Neural progenitor cell (in vitro differentiated cells): Measurements from ENCODE around the gene NSMCE1. TPM values are rescaled to one million over a fixed set of nuclear protein-coding genes. Genes with fewer than 3 reads are reported as not detected.

ENCODE experiments used
- DNase-seq: peaks from one replicate; pipeline ENCODE4 v3.0.0-alpha.2; 2016; ENCODE audit warnings: low spot score
- H2AFZ ChIP-seq: fragments of 200-600 bp; sonication (generic); replicated peaks from 2 replicates; pipeline ENCODE4 v1.6.1; 2016; ENCODE audit warnings: antibody characterized with exemption
- H3F3A ChIP-seq: fragments of 200-600 bp; sonication (generic); 2 replicates; pipeline ENCODE4 v1.6.1; 2016; ENCODE audit warnings: antibody characterized with exemption, low read depth
- H3K27ac ChIP-seq: fragments of 200-600 bp; sonication (generic); 2 replicates; pipeline ENCODE4 v1.5.1; 2016; ENCODE audit warnings: mild to moderate bottlenecking
- H3K27me3 ChIP-seq: fragments of 200-600 bp; sonication (generic); 2 replicates; pipeline ENCODE4 v1.6.1; 2016; ENCODE audit warnings: mild to moderate bottlenecking, moderate library complexity
- H3K36me3 ChIP-seq: fragments of 200-600 bp; sonication (generic); 2 replicates; pipeline ENCODE4 v1.5.1; 2016
- H3K4me1 ChIP-seq: fragments of 200-600 bp; sonication (generic); 2 replicates; pipeline ENCODE4 v1.6.1; 2016; ENCODE audit warnings: mixed run types
- H3K4me2 ChIP-seq: fragments of 200-600 bp; sonication (generic); 2 replicates; pipeline ENCODE4 v1.6.1; 2016
- H3K4me3 ChIP-seq: fragments of 200-600 bp; sonication (generic); 2 replicates; pipeline ENCODE4 v1.5.1; 2016
- H3K79me2 ChIP-seq: fragments of 200-600 bp; sonication (generic); 2 replicates; pipeline ENCODE4 v1.6.1; 2016; ENCODE audit warnings: low read depth
- H3K9ac ChIP-seq: fragments of 200-600 bp; sonication (generic); 2 replicates; pipeline ENCODE4 v1.6.1; 2016
- H3K9me3 ChIP-seq: fragments of 200-600 bp; sonication (generic); 2 replicates; pipeline ENCODE4 v1.5.1; 2016; ENCODE audit warnings: low read depth
- H4K20me1 ChIP-seq: fragments of 200-600 bp; sonication (generic); 2 replicates; pipeline ENCODE4 v1.6.1; 2016; ENCODE audit warnings: low read depth
- H3K27ac Mint-ChIP-seq: 3 replicates; pipeline ENCODE4 v1.8.0; 2021; ENCODE audit warnings: mixed read lengths
- H3K27me3 Mint-ChIP-seq: 2 replicates; pipeline ENCODE4 v1.8.0; 2022; ENCODE audit warnings: low read depth, mild to moderate bottlenecking, inconsistent platforms, moderate library complexity, mixed read lengths; ENCODE audit not compliant: insufficient read depth
- H3K36me3 Mint-ChIP-seq: 3 replicates; pipeline ENCODE4 v1.8.0; 2021; ENCODE audit warnings: mixed read lengths
- H3K4me1 Mint-ChIP-seq: 3 replicates; pipeline ENCODE4 v1.8.0; 2021; ENCODE audit warnings: mixed read lengths
- H3K4me3 Mint-ChIP-seq: 3 replicates; pipeline ENCODE4 v1.8.0; 2021; ENCODE audit warnings: mild to moderate bottlenecking, moderate library complexity, mixed read lengths
- H3K9me3 Mint-ChIP-seq: 3 replicates; pipeline ENCODE4 v1.8.0; 2020; ENCODE audit warnings: mixed read lengths
- CTCF ChIP-seq: fragments of 200-600 bp; sonication (generic); IDR thresholded peaks from 2 replicates; pipeline ENCODE4 v1.5.1; 2017; ENCODE audit warnings: antibody characterized with exemption, mild to moderate bottlenecking
- EZH2 ChIP-seq: fragments of 200-600 bp; sonication (generic); IDR thresholded peaks from 2 replicates; pipeline ENCODE4 v1.6.1; 2017; ENCODE audit warnings: antibody characterized with exemption, mild to moderate bottlenecking, moderate library complexity
- EZH2phosphoT487 ChIP-seq: fragments of 200-600 bp; sonication (generic); IDR thresholded peaks from 2 replicates; pipeline ENCODE4 v1.6.1; 2017; ENCODE audit warnings: antibody characterized with exemption
- total RNA-seq: library from RNA; depleted of rRNA; stranded (reverse); fragments of >200 nt; gene quantifications from 2 replicates; pipeline ENCODE4 v1.2.3, GENCODE V29; 2015; ENCODE audit warnings: low replicate concordance

Gene NSMCE1
- total RNA-seq, 1 donor from 2014 or later, result 83.4 TPM

- H3K36me3 ChIP-seq, result no peaks in the 10 kb centered on the region
- no peaks in the 10 kb centered on the region for H3F3A ChIP-seq
- Mint-ChIP-seq H3K4me1 (peaks cover 11% of the 10 kb centered on the region), H3K36me3 (no peaks in the 10 kb centered on the region), H3K9me3 (no peaks in the 10 kb centered on the region), H3K4me3 (no peak overlapping the region), H3K27ac (no peak overlapping the region), H3K27me3 (peaks cover 5% of the 10 kb centered on the region)
- no peak overlapping the region for H2AFZ ChIP-seq
- H3K79me2 ChIP-seq, result no peaks in the 10 kb centered on the region
- H4K20me1 ChIP-seq, result no peaks in the 10 kb centered on the region
- no peaks in the 10 kb centered on the region for H3K9me3 ChIP-seq
- no peak overlapping the region for H3K27ac ChIP-seq
- H3K27me3 ChIP-seq, result no peaks in the 10 kb centered on the region
- no peaks in the 10 kb centered on the region for H3K4me1 ChIP-seq
- DNase-seq, result no peak
- no peak overlapping the region for H3K4me2 ChIP-seq
- no peak overlapping the region for H3K4me3 ChIP-seq
- H3K9ac ChIP-seq, result no peak overlapping the region
- TF ChIP-seq EZH2 (no peak), CTCF (no peak), EZH2phosphoT487 (no peak)
These were observed 38.6 kb downstream of the NSMCE1 start for GRCh38 chr16:27229891-27230470.

- TF ChIP-seq EZH2, result no peak
- no peak for TF ChIP-seq CTCF
- no peak for TF ChIP-seq EZH2phosphoT487
- H3K36me3 ChIP-seq, result no peaks in the 10 kb centered on the region
- no peak overlapping the region for H2AFZ ChIP-seq
- Mint-ChIP-seq H3K27me3 (peaks cover 6% of the 10 kb centered on the region), H3K36me3 (no peaks in the 10 kb centered on the region), H3K27ac (no peak overlapping the region), H3K4me1 (peaks cover 10% of the 10 kb centered on the region), H3K4me3 (no peak overlapping the region), H3K9me3 (no peaks in the 10 kb centered on the region)
- H3K4me1 ChIP-seq, result no peaks in the 10 kb centered on the region
- H3K4me3 ChIP-seq, result no peak overlapping the region
- DNase-seq, result no peak
- no peak overlapping the region for H3K27ac ChIP-seq
- no peaks in the 10 kb centered on the region for H3F3A ChIP-seq
- no peaks in the 10 kb centered on the region for H3K9me3 ChIP-seq
- H3K27me3 ChIP-seq, result no peaks in the 10 kb centered on the region
- no peak overlapping the region for H3K4me2 ChIP-seq
- H3K79me2 ChIP-seq, result no peaks in the 10 kb centered on the region
- no peak overlapping the region for H3K9ac ChIP-seq
- H4K20me1 ChIP-seq, result no peaks in the 10 kb centered on the region
These were observed 39.7 kb downstream of the NSMCE1 start for GRCh38 chr16:27228621-27229501.

- peaks cover 10% of the 10 kb centered on the region for H3K4me1 Mint-ChIP-seq
- H3K4me3 ChIP-seq, result no peak overlapping the region
- peaks cover 6% of the 10 kb centered on the region for H3K27me3 Mint-ChIP-seq
- H3K4me2 ChIP-seq, result no peak overlapping the region
- H3K9me3 Mint-ChIP-seq, result no peaks in the 10 kb centered on the region
- no peaks in the 10 kb centered on the region for H3K4me1 ChIP-seq
- H3K4me3 Mint-ChIP-seq, result no peak overlapping the region
- no peaks in the 10 kb centered on the region for H4K20me1 ChIP-seq
- no peaks in the 10 kb centered on the region for H3K36me3 Mint-ChIP-seq
- no peaks in the 10 kb centered on the region for H3K36me3 ChIP-seq
- H3K27me3 ChIP-seq, result no peaks in the 10 kb centered on the region
- H3F3A ChIP-seq, result no peaks in the 10 kb centered on the region
- H3K9me3 ChIP-seq, result no peaks in the 10 kb centered on the region
- DNase-seq, result no peak
- H3K9ac ChIP-seq, result no peak overlapping the region
- H3K79me2 ChIP-seq, result no peaks in the 10 kb centered on the region
- TF ChIP-seq CTCF (no peak), EZH2phosphoT487 (no peak), EZH2 (no peak)
- no peak overlapping the region for H2AFZ ChIP-seq
- no peak overlapping the region for H3K27ac Mint-ChIP-seq
- H3K27ac ChIP-seq, result no peak overlapping the region
These were observed 40.5 kb downstream of the NSMCE1 start for GRCh38 chr16:27228045-27228444.
